Measurements from ENCODE around the gene CRKL. TPM values are rescaled to one million over a fixed set of nuclear protein-coding genes. Genes with fewer than 3 reads are reported as not detected.
"Not testable (repeated sequence)": the region's sequence is repeated elsewhere in the genome, so short reads cannot be mapped to it uniquely, and the experiment has no call there.

CRKL gene
- 26.8 and 27.8 TPM in 2 replicates for total RNA-seq (2014; rRNA removed; shearing (Covaris generic))

GRCh38 chr22:20916916-20917810 is at the start of gene CRKL:
Gene CRKL (plus strand): TSS chr22:20917407. CDS start chr22:20917935, 528 bp downstream.
- peak; percentile 94 for DNase-seq (ENCODE audit: low read depth)

DNA sequence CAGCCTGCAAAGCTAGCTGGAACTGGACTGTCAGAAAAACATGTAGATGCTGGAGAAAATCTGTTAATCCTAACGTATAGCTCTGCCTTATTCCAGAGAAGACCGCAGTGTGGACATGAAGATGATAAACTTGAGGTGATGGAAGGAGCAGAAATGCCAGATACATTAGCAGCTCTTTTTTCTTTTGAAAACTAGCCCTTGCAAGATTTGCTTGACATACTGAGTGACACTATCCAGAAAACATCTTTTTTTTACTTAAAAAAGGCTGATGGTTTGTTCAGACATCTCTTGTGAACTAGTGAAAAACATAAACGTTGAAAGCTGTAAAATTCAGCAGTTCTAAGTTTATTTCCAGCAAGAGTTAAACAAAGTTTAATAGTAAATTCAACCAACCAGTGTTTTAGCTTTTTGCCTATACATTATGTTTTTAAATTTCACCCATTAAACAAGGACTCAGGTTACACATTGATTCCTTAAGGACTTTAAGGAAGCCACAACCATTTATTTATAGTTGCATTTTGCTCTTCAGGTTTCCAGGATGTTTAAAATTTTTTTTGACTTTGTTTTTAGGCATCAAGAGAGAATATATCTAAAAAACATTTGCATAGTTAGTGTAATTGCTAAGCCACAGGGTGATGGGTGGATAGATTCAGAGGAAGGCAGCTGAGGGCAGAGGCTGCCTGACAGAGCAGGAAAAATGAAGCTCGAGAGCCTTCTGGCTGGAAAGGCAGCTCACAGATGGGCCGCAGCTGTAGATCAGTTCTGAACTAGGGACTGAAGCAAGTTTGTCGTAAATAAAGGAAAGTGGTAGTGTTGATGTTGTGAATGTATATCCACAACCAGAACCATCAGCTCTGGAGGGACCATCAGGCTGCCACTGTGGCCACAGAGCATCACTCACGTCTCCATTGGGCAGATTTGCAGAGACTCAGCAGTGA is 48.9 kb upstream of the CRKL start:
- DNase-seq (ENCODE audit: low read depth) = no peak

DNA sequence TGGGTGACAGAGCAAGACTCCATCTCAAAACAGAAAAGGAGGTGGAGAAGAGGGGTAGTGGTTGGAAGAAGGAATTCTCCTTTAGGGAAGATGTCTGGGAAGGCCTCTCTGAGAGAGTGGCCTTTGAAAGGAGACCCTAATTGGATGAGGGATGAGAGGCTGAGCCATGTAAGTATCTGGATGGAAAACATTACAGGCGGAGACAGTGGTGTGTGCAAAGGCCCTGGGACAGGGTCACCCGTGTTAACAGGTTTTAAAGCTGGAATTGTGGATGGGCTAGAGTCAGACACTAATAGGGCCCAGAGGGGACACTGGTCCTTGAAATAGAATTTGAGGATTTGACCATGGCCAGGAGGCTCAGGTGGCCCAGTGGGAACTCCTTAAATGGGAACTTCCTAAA is 48.0 kb upstream of the CRKL start:
- DNase-seq (ENCODE audit: low read depth) = no peak

DNA sequence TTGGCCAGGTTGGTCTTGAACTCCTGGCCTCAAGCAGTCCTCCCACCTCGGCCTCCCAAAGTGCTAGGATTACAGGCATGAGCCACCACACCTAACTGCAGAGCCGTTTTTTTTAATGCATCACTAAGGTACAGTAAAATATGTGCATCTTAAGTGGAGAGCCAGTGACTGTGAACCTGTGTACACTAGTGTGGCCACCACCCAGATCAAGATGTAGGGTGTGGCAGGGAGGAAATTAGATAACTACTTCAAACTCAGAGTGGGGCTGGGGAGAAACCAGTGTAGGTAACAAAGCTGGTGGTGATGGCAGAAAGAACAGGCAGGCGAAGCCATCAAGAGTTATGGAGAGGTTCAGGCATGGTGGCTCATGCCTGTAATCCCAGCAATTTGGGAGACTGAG is 44.0 kb upstream of the CRKL start:
- DNase-seq (ENCODE audit: low read depth) = no peak

DNA sequence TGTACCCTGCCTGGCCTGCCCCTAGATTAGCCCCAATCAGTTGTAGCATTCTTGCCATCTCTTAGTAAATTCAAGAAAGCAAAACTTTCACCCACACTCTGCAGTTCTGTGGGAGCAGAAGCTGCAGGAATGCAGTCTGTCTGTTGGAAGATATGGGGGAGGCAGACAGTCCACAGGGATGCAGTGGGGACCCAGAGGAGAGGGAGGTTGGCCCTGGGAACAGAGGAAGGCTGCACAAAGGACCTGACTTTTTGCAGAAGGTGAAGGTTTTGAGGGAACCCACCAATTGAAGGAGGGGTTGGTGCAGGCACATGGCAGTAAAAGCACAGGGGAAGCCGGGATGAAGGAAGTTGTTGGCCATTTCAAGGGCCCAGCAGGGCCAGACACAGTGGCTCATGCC is 41.9 kb upstream of the CRKL start:
- no peak for DNase-seq (ENCODE audit: low read depth)

DNA sequence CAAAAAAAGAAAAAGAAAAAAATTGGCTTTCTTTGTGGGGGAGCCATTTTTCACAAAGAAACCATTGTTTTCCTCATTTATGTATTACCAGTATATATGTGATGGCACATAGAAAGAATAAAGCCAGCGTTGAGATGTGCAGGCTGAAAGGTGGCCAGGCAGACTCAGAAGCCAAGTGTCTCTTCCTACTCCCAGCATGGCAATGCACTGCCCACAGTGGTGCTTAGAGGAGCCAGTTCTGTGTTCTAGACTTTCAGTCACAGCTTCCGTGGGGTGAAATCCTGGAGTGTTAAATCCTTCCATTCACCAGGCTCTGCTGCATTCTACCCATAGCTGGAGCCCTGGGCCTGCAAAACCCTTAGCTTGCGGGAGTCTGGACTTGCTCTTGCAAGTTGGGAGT is 39.5 kb upstream of the CRKL start:
- no peak for DNase-seq (ENCODE audit: low read depth)

DNA sequence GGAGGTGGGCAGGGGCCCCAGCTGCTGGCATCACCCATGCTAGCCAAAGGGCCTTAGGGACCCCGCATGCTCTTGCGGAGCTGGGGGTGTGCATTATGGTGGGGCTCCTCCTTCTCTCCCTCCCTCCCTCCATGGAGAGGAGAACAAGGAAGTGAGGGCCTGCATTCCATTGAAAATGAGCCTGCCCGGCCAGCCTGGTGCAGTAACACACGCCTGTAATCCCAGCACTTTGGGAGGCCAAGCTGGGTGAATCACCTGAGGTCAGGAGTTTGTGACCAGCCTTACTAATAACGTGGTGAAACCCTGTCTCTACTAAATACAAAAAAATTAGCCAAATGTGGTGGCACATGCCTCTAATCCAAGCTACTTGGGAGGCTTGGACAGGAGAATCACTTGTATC is 36.0 kb upstream of the CRKL start:
- no peak for DNase-seq (ENCODE audit: low read depth)

GRCh38 chr22:20881869-20882815 is 35.1 kb upstream of the CRKL start:
- no peak for DNase-seq (ENCODE audit: low read depth)

DNA sequence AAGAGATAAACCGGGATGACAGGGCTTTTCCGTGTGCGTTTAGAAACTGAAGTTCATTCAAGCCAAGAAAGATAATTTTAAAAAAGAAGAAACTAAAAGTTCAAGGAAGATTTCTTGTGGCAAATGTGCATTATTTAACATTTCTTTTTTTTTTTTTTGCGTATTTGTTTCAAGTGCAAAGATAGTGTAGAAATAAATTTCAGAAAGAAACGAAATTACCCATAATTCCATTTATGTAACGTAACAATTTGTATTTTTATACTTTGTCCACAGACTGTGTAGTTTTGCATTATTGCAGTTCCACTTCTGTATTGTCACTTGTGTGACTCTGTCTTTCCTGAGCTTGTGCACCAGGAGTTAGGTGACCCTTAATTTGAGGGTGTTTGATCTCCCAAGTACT is 34.4 kb upstream of the CRKL start:
- DNase-seq (ENCODE audit: low read depth) = no peak

DNA sequence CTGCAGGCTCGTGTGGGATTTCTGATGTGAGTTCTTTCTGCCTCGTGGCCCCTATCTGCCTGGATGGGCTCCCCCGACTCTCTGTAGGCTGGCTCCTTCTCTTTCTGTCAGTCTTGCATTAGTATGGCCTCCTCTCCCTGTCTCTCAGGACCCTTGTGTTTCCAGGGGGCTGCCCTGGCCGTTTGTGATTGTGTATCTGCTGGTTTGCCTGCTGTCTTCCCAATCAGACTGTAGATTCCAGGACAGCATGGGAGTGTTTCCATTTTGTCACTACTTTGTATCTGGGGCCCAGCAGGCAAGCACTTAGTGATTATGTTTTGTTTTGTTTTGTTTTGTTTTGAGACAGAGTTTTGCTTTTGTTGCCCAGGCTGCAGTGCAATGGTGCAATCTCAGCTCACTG is 32.8 kb upstream of the CRKL start:
- DNase-seq (ENCODE audit: low read depth) = no peak

- no peak for DNase-seq (ENCODE audit: low read depth)
Observed at GRCh38 chr22:20885017-20885556, 32.1 kb upstream of the CRKL start.

- DNase-seq (ENCODE audit: low read depth) = peak; percentile 88
Observed at GRCh38 chr22:20885557-20886323, 31.5 kb upstream of the CRKL start.

GRCh38 chr22:20887375-20887774 is 29.8 kb upstream of the CRKL start:
- peak; percentile 93 for DNase-seq (ENCODE audit: low read depth)

- DNase-seq (ENCODE audit: low read depth) = no peak
Observed at GRCh38 chr22:20889025-20889704, 28.0 kb upstream of the CRKL start.

DNA sequence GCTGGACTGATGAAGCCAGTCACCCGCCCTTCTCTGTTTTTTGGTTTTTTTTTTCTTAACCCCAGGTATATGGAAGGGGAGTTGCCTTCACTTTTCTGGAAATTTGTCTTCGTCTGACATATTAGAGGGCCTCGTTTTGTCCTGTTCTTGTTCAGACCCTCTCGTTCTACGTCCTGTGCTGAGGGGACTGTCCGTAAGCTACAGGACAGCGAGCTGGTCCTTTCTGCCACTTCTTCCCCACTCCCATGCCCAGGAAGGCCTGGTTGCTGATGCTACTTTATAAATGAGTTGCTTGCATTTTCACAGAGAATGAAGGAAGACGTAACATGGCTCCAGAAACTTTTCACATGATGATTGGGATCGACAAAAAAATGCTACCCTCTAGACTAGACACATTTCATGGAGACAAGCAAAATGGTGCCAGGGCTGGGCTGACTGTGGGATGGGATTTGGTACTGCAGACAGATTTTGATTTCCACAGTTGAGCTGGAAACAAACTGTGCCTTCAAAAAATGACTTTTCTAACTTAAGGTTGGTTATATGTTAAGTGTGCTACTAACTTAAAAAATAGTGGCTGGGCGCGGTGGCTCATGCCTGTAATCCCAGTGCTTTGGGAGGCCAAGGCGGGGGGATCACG is 27.2 kb upstream of the CRKL start:
- no peak for DNase-seq (ENCODE audit: low read depth)

- no peak for DNase-seq (ENCODE audit: low read depth)
Observed at GRCh38 chr22:20890975-20891374, 26.2 kb upstream of the CRKL start.

DNA sequence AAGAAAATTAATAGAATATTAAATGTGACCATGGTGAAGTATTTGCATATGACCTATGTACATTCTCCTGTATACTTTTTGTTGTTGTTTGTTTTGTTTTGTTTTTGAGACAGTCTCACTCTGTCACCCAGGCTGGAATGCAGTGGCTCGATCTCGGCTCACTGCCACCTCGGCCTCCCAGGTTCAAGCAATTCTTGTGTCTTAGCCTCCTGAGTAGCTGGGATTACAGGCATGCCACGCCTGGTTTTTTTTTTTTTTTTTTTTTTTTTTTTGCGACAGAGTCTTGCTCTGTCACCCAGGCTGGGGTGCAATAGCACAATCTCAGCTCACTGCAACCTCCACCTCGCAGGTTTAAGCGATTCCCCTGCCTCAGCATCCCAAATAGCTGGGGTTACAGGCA is 19.5 kb upstream of the CRKL start:
- not testable (repeated sequence) for DNase-seq (ENCODE audit: low read depth)

DNA sequence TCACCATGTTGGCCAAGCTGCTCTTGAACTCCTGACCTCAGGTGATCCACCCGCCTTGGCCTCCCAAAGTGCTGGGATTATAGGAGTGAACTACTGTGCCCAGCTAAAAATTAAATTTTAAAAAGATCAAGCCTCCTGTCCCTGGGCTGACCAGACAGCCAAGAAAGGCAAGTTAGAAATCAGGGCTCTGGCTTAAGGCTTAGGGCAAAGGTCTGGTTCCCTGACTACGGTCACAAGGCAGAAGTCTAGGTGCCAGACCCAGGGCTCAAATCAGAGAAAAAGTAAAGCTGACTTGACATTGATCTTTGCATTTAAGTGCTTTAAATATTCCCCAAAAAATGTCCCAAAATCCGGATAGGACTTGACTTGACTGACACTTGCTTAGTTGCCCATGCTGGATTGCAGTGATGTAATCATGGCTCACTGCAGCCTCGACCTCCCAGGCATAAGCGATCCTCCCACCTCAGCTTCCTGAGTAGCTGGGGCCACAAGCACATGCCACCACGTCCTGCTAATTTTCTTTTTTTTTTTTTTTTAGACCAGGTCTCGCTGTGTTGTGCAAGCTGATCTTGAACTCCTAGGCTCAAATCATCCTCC is 17.3 kb upstream of the CRKL start:
- no peak for DNase-seq (ENCODE audit: low read depth)

All from RPMI7951 (cell line).